ENCODE results near the gene TMEM200B. TPM values are rescaled to one million over a fixed set of nuclear protein-coding genes. Genes with fewer than 3 reads are reported as not detected.
"Not testable (repeated sequence)": the region's sequence is repeated elsewhere in the genome, so short reads cannot be mapped to it uniquely, and the experiment has no call there.

The TMEM200B gene
- total and polyA plus RNA-seq, 2 experiments from 2014 or later, result 4.9 to 8.7 TPM

GRCh38 chr1:29096231-29096886 is 27.3 kb downstream of the TMEM200B start (continued):
- no peak for TF ChIP-seq ZNF331 (CRISPR knock-in tag; IDR thresholded peaks at IDR 0.05; ENCODE audit: low read depth)

- DNase-seq (ENCODE audit: low spot score), result no peak
- Histone ChIP-seq H2AFZ (no peak overlapping the region), H4K20me1 (replicated peaks; ENCODE audit: insufficient read depth) (no peaks in the 10 kb centered on the region), H3F3A (replicated peaks; ENCODE audit: low read depth) (no peaks in the 10 kb centered on the region; the same call in 1 of the 2 replicates), H3K4me1 (ENCODE audit: insufficient read depth) (peaks cover 7% of the 10 kb centered on the region), H3K36me3 (ENCODE audit: insufficient read depth) (no peaks in the 10 kb centered on the region), H3K27me3 (ENCODE audit: insufficient read depth) (no peaks in the 10 kb centered on the region), H3K4me3 (no peak overlapping the region), H3K79me2 (replicated peaks; ENCODE audit: insufficient read depth) (no peaks in the 10 kb centered on the region; the same call in 1 of the 2 replicates), H3K4me2 (no peak overlapping the region), H3K27ac (ENCODE audit: low read depth) (no peak overlapping the region), H3K9me2 (ENCODE audit: insufficient read depth) (no peaks in the 10 kb centered on the region)
- Mint-ChIP-seq H3K4me3 (no peak overlapping the region), H3K4me1 (peaks cover 14% of the 10 kb centered on the region), H3K27ac (no peak overlapping the region), H3K36me3 (ENCODE audit: low read depth) (peaks cover 30% of the 10 kb centered on the region), H3K9me3 (no peaks in the 10 kb centered on the region), H3K27me3 (ENCODE audit: insufficient read depth, low read depth, poor library complexity) (peaks cover 1% of the 10 kb centered on the region)
- TF ChIP-seq ZNF331 (CRISPR knock-in tag; IDR thresholded peaks at IDR 0.05; ENCODE audit: low read depth) (no peak), CREB1 (CRISPR knock-in tag; IDR thresholded peaks at IDR 0.05; ENCODE audit: low read depth) (no peak), CTCF (conservative IDR thresholded peaks at IDR 0.05; ENCODE audit: low read depth in 2 of 2) (no peak), NANOG (IDR thresholded peaks at IDR 0.05; ENCODE audit: borderline replicate concordance) (no peak), POLR2AphosphoS5 (IDR thresholded peaks at IDR 0.05; ENCODE audit: low read depth) (no peak), REST (IDR thresholded peaks at IDR 0.05; ENCODE audit: unreplicated experiment) (no peak)
- ATAC-seq, result no peak
These were observed 28.7 kb downstream of the TMEM200B start for GRCh38 chr1:29094954-29095353.

DNA sequence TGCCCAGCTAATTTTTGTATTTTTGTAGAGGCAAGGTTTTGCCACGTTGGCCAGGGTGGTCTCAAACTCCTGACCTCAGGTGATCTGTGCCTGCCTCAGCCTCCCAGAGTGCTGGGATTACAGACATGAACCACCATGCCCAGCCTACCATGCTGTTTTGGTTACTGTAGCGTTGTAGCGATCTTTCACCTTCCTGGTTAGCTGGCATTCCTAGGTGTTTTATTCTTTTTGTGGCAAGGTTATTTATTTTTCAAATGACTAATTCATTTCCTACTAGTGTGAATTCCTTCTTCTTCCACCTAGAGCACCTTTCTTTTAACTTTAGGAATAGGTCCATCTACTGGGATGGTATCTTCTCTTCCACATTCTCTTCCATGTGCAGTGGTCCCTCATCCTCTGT is 29.3 kb downstream of the TMEM200B start:
- no peaks in the 10 kb centered on the region for H4K20me1 ChIP-seq (replicated peaks; ENCODE audit: insufficient read depth)
- DNase-seq (ENCODE audit: low spot score) (no peak), ATAC-seq (no peak)
- no peaks in the 10 kb centered on the region for H3K36me3 ChIP-seq (ENCODE audit: insufficient read depth)
- Mint-ChIP-seq H3K9me3 (no peaks in the 10 kb centered on the region), H3K27me3 (ENCODE audit: insufficient read depth, low read depth, poor library complexity) (peaks cover 5% of the 10 kb centered on the region), H3K27ac (no peak overlapping the region), H3K4me1 (peaks cover 14% of the 10 kb centered on the region), H3K36me3 (ENCODE audit: low read depth) (peaks cover 25% of the 10 kb centered on the region), H3K4me3 (no peak overlapping the region)
- no peak overlapping the region for H2AFZ ChIP-seq
- no peaks in the 10 kb centered on the region for H3K9me2 ChIP-seq (ENCODE audit: insufficient read depth)
- no peak overlapping the region for H3K27ac ChIP-seq (ENCODE audit: low read depth)
- TF ChIP-seq STAT1 (IDR thresholded peaks at IDR 0.05; ENCODE audit: unreplicated experiment) (no peak), EZH2 (IDR thresholded peaks at IDR 0.05; ENCODE audit: low read depth, unreplicated experiment) (no peak), JUNB (IDR thresholded peaks at IDR 0.05; ENCODE audit: unreplicated experiment) (no peak), POLR2AphosphoS5 (IDR thresholded peaks at IDR 0.05; ENCODE audit: low read depth) (no peak), NANOG (IDR thresholded peaks at IDR 0.05; ENCODE audit: borderline replicate concordance) (no peak), CTCF (conservative IDR thresholded peaks at IDR 0.05; ENCODE audit: low read depth in 2 of 2) (no peak)
- no peak overlapping the region for H3K4me2 ChIP-seq
- H3F3A ChIP-seq (replicated peaks; ENCODE audit: low read depth), result no peaks in the 10 kb centered on the region; the same call in 1 of the 2 replicates
- H3K79me2 ChIP-seq (replicated peaks; ENCODE audit: insufficient read depth), result no peaks in the 10 kb centered on the region; the same call in 1 of the 2 replicates
- no peak overlapping the region for H3K4me3 ChIP-seq
- H3K4me1 ChIP-seq (ENCODE audit: insufficient read depth), result peaks cover 7% of the 10 kb centered on the region
- no peaks in the 10 kb centered on the region for H3K27me3 ChIP-seq (ENCODE audit: insufficient read depth)

DNA sequence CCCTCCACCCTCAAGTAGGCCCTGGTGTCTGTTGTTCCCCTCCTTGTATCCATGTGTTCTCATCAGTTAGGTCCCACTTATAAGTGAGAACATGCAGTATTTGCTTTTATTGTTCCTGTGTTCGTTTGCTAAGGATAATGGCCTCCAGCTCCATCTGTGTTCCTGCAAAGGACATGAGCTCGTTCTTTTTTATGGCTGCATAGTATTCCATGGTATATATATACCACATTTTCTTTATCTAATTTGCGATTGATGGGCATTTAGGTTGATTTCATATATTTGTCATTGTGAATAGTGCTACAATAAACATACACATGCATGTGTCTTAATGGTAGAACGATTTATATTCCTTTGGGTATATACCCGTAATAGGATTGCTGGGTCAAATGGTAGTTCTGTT is 31.0 kb downstream of the TMEM200B start:
- H3K4me1 ChIP-seq (ENCODE audit: insufficient read depth); H3K9me3 Mint-ChIP-seq; H3K36me3 ChIP-seq (ENCODE audit: insufficient read depth); H3K4me3 ChIP-seq; H3K79me2 ChIP-seq (replicated peaks; ENCODE audit: insufficient read depth); H3K27ac Mint-ChIP-seq; H3K27me3 ChIP-seq (ENCODE audit: insufficient read depth); H3F3A ChIP-seq (replicated peaks; ENCODE audit: low read depth); H3K27me3 Mint-ChIP-seq (ENCODE audit: insufficient read depth, low read depth, poor library complexity); DNase-seq (ENCODE audit: low spot score); H4K20me1 ChIP-seq (replicated peaks; ENCODE audit: insufficient read depth); H3K9me2 ChIP-seq (ENCODE audit: insufficient read depth); H3K4me2 ChIP-seq; H3K4me3 Mint-ChIP-seq; H3K27ac ChIP-seq (ENCODE audit: low read depth); ATAC-seq; H2AFZ ChIP-seq: not testable (repeated sequence)
- Mint-ChIP-seq H3K4me1 (peaks cover 14% of the 10 kb centered on the region), H3K36me3 (ENCODE audit: low read depth) (peaks cover 16% of the 10 kb centered on the region)

All from GM23338 (cell line).